Psoas muscle (tissue), 8 donors: ENCODE measurements around the gene PLXND1. TPM values are rescaled to one million over a fixed set of nuclear protein-coding genes. Genes with fewer than 3 reads are reported as not detected.

Source experiments
- ATAC-seq, 4 donors: fragments of 200-7000 bp; cut with Tn5 transposase; one replicate each; pipeline ENCODE4 v1.9.1; 2020; ENCODE audit warnings: moderate library complexity in 3 of 4, mild to moderate bottlenecking in 2 of 4
- DNase-seq, 2 donors: peaks; one replicate each; pipeline ENCODE4 v3.0.0-alpha.2; 2020
- H3K27ac ChIP-seq: fragments of 200-600 bp; one replicate; pipeline ENCODE4 v1.8.0; 2022
- H3K27me3 ChIP-seq, 3 donors: fragments of 200-600 bp in 1 of 3; one replicate each; pipeline versions ENCODE4 v1.6.1 to v1.8.0; 2013 to 2022; ENCODE audit warnings: low read length in 2 of 3, mild to moderate bottlenecking in 2 of 3, moderate library complexity in 1 of 3; ENCODE audit not compliant: insufficient read depth in 3 of 3
- H3K36me3 ChIP-seq, 2 donors: fragments of 200-600 bp in 1 of 2; one replicate each; pipeline versions ENCODE4 v1.6.1 to v1.8.0; 2013 to 2022; ENCODE audit warnings: low read depth in 1 of 2, mild to moderate bottlenecking in 1 of 2, moderate library complexity in 1 of 2; ENCODE audit not compliant: insufficient read depth in 1 of 2
- H3K4me1 ChIP-seq: fragments of 200-600 bp; one replicate; pipeline ENCODE4 v1.8.0; 2022
- H3K4me3 ChIP-seq: fragments of 200-600 bp; one replicate; pipeline ENCODE4 v1.8.0; 2022; ENCODE audit warnings: mild to moderate bottlenecking
- H3K9me3 ChIP-seq: fragments of 200-600 bp; one replicate; pipeline ENCODE4 v1.8.0; 2022
- WGBS, 3 donors: extraction: QIAGEN DNeasy Blood & Tissue Kit; methylation state at CpG; one replicate each; pipeline versions ENCODE4 v1.1.6 to v1.1.7; 2013; 5-methylcytosine and 5-hydroxymethylcytosine counted together
- intact Hi-C, 2 donors: fragments of 100-400 bp; cut with DNase I; formaldehyde crosslinking; loops; one replicate each; pipeline versions ENCODE4 v1.11.0 to v1.14.2; 2022
- polyA plus RNA-seq, 3 donors: library from polyadenylated mRNA; stranded (reverse); fragments of 200-250 nt; gene quantifications; one replicate each; pipeline ENCODE4 v1.2.3, GENCODE V29; 2013
- total RNA-seq, 4 donors: library from RNA; stranded (reverse); fragmentation: NEBNext Ultra II Directional in 2 of 4; extraction: Animal tissue kit (Norgen Biotek cat#: 25700) in 2 of 4; gene quantifications; one replicate each; pipeline versions ENCODE4 v1.2.1 to v1.2.4, GENCODE V29; 2021 to 2023
- TF ChIP-seq, protein P1 (sequence below): fragments of 200-600 bp; IDR thresholded peaks from one replicate; pipeline ENCODE4 v1.8.0; 2022; ENCODE audit warnings: antibody characterized with exemption
- donor health status: healthy with polysubstance abuse.
- donor health status: DM: no; HTN: no; CAD: no; lungs with moderate emphysema.
- donor health status: Bipolar disorder and iron deficiency.
- donor health status: healthy.
- donor health status: DM: yes; HTN: yes; CAD: no.
- donor health status: DM: no; HTN: no; CAD: no.
- donor health status: DM: no; HTN: no; CAD: no.
- donor health status: DM: yes; HTN: yes; CAD: no.

PLXND1 gene
- total and polyA plus RNA-seq, 7 donors = 15.5 to 49.9 (median 28.2) TPM

DNA sequence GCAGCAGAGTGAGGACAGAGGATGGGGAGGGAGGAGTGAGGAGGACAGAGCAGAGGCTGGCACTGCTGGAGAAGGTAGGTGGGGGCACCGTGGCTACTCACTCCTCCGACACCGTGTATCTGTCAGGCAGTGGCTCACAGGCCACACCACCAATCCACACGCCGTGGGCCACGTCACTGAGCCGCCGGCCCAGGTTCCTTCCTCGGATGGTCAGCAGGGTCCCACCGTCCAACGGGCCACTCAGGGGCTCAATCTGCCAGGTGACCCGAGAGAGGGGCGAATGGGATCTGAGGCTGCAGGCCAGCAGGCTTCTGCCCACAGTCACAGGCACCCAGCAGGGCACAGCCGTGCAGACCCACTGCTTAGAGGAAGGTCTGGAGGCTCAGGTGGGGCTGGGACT, 33.0 kb downstream of the PLXND1 start:
- Histone ChIP-seq H3K4me3 (no peak overlapping the region), H3K27me3 (no peaks in the 10 kb centered on the region), H3K27ac (no peak overlapping the region), H3K36me3 (peaks cover 0 to 40% of the 10 kb centered on the region in 2 donors), H3K9me3 (no peaks in the 10 kb centered on the region), H3K4me1 (no peaks in the 10 kb centered on the region)
- intact Hi-C loops = no loop called here
- DNase-seq = no peak
- ATAC-seq = no peak
- TF ChIP-seq, protein P1, sequence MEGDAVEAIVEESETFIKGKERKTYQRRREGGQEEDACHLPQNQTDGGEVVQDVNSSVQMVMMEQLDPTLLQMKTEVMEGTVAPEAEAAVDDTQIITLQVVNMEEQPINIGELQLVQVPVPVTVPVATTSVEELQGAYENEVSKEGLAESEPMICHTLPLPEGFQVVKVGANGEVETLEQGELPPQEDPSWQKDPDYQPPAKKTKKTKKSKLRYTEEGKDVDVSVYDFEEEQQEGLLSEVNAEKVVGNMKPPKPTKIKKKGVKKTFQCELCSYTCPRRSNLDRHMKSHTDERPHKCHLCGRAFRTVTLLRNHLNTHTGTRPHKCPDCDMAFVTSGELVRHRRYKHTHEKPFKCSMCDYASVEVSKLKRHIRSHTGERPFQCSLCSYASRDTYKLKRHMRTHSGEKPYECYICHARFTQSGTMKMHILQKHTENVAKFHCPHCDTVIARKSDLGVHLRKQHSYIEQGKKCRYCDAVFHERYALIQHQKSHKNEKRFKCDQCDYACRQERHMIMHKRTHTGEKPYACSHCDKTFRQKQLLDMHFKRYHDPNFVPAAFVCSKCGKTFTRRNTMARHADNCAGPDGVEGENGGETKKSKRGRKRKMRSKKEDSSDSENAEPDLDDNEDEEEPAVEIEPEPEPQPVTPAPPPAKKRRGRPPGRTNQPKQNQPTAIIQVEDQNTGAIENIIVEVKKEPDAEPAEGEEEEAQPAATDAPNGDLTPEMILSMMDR = no peak
- WGBS, 3 donors = 90 to 92% (median 91%) methylated on average over 14 of the region's 14 CpGs

DNA sequence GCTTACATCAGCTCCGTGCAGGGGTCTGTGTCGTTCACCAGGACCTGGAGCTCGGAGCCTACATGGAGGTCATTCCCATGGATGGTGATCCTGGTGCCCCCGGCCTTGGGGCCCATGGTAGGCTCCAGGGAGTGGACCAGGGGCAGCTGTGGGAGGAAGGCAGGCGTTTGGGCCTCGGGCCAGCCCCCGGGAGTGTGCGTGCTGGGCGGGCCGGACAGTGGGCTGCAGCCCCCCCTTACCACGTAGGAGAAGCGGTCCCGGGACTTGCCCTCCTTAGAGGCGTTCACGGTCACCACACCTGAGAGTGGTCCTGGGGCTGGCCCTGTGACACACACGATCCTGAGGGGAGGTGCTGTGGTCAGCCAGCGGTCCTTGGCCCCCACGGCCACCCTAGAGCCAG, 33.9 kb downstream of the PLXND1 start:
- H3K27me3 ChIP-seq = no peaks in the 10 kb centered on the region
- no peak for ATAC-seq
- no peaks in the 10 kb centered on the region for H3K4me1 ChIP-seq
- no peaks in the 10 kb centered on the region for H3K9me3 ChIP-seq
- H3K27ac ChIP-seq = no peak overlapping the region
- no peak for DNase-seq
- H3K36me3 ChIP-seq = peaks cover 0 to 43% of the 10 kb centered on the region in 2 donors
- TF ChIP-seq, protein P1 = no peak
- H3K4me3 ChIP-seq = no peak overlapping the region
- 84 to 86% (median 85%) methylated on average over 14 to 18 of the region's 18 CpGs for WGBS, 3 donors
- intact Hi-C loops = no loop called here

DNA sequence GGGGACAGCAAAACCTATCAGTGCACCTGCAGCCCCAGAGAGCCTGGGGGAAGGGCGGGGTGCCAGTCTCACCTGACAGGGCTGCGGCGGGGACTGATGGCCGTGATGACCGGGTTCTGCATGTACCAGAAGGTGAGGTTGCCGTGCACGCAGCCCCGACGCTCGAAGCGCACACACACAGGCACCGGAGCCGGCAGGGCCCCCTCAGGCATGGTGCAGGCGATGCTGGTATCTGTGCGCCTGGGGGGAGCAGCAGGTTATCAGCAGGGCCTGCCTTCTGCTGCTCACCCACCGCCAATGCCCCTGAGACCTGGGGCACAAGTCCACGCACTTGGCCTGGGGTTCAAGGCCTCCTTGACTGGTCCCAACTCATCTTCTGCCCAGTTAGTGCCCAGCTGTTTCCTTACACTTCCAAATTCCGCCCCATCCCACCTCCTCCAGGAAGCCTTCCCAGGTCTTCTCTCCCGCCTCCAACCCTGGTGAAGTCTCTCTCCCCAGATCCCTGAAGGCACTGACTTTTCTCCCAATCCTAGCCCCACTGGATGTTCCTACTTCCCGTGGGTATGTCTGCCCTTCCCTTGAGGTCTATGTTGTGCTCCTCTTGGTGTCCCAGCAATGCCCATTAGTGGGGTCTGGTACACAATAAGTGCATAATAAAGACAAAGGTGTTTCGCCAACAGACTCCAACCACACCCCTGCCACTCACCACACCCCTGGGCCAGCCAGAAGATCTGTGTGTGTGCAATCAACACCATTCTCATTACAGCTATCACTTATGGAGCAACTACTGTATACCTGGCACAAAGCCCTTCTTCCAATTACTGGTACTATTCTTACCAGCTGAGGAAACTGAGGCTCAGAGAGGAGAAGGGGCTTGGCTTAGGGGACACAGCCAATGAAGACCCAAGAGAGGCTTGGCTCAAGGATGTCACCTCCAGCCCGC, 34.6 kb downstream of the PLXND1 start:
- WGBS, 3 donors = 92 to 98% (median 96%) methylated on average over 21 to 22 of the region's 22 CpGs
- H3K36me3 ChIP-seq = peaks cover 0 to 48% of the 10 kb centered on the region in 2 donors

DNA sequence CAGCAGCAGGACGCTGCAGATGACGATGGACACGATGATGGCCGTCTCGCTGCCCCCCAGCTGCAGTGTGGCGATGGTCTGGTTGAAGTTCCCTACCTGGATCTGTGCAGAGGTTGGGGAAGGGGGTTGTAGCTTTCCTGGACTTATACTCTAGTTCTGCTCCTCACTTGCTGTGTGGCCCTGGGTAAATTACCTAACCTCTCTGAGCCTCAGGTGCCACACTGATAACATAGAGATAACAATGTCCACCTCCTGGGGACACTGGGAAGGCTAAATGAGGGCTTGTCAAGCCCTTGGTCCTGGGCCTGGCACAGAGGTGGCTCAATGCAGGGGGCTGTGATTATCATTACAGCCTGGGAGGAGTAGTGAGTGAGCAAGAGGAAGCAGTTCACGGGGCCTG, 36.6 kb downstream of the PLXND1 start:
- Histone ChIP-seq H3K36me3 (peaks cover 0 to 53% of the 10 kb centered on the region in 2 donors), H3K4me1 (peaks cover 7% of the 10 kb centered on the region), H3K27me3 (no peaks in the 10 kb centered on the region), H3K9me3 (no peaks in the 10 kb centered on the region), H3K4me3 (no peak overlapping the region), H3K27ac (no peak overlapping the region)
- intact Hi-C loops = no loop called here
- ATAC-seq = no peak
- no peak for DNase-seq
- WGBS, 3 donors = 83 to 94% (median 88%) methylated on average over 7 of the region's 7 CpGs
- TF ChIP-seq, protein P1 = no peak

More for the DNA sequence above, 34.6 kb downstream of the PLXND1 start:
- Histone ChIP-seq H3K9me3 (no peaks in the 10 kb centered on the region), H3K4me3 (no peak overlapping the region), H3K4me1 (peaks cover 7% of the 10 kb centered on the region), H3K27ac (no peak overlapping the region), H3K27me3 (no peaks in the 10 kb centered on the region)
- no peak for DNase-seq
- intact Hi-C loops = no loop called here
- ATAC-seq = no peak
- TF ChIP-seq, protein P1 = no peak
